ENCODE results near the gene MALAT1. TPM values are rescaled to one million over a fixed set of nuclear protein-coding genes. Genes with fewer than 3 reads are reported as not detected.

MALAT1 gene
- total and polyA plus RNA-seq, 8 donors, result 608 to 15,875 (median 753) TPM

GRCh38 chr11:65482306-65482850 lies 16.5 kb upstream of the MALAT1 start:
- TF ChIP-seq CTCF (IDR thresholded peaks at IDR 0.05), result no peak
- no peaks in the 10 kb centered on the region for H3K27me3 ChIP-seq
- no peak overlapping the region for H3K27ac ChIP-seq
- H3K4me1 ChIP-seq, result peaks cover 20 to 66% of the 10 kb centered on the region in 2 donors
- H3K36me3 ChIP-seq, result no peaks in the 10 kb centered on the region
- intact Hi-C loops (cut with DNase I), result no loop called here
- DNase-seq (no peak), ATAC-seq (no peak)
- no peaks in the 10 kb centered on the region for H3K9me3 ChIP-seq
- no peak overlapping the region for H3K4me3 ChIP-seq

GRCh38 chr11:65485920-65486219 lies 13.0 kb upstream of the MALAT1 start:
- ATAC-seq (no peak), DNase-seq (no peak)
- H3K27ac ChIP-seq, result peak overlapping the region; percentile 4 to 37
- no peaks in the 10 kb centered on the region for H3K27me3 ChIP-seq
- peaks cover 41 to 71% of the 10 kb centered on the region in 2 donors for H3K4me1 ChIP-seq
- no peaks in the 10 kb centered on the region for H3K36me3 ChIP-seq
- intact Hi-C loops (cut with DNase I), result no loop called here
- TF ChIP-seq CTCF (IDR thresholded peaks at IDR 0.05), result no peak
- H3K9me3 ChIP-seq, result no peaks in the 10 kb centered on the region
- no peak overlapping the region for H3K4me3 ChIP-seq

GRCh38 chr11:65486570-65487466 lies 12.0 kb upstream of the MALAT1 start:
- no peak for ATAC-seq
- Histone ChIP-seq H3K27ac (peak overlapping the region; percentile 91 to 99), H3K27me3 (no peaks in the 10 kb centered on the region), H3K4me3 (no peak overlapping the region), H3K4me1 (peaks cover 48 to 71% of the 10 kb centered on the region in 2 donors), H3K9me3 (no peaks in the 10 kb centered on the region), H3K36me3 (no peaks in the 10 kb centered on the region)
- no peak for DNase-seq
- intact Hi-C loops (cut with DNase I), result no loop called here
- TF ChIP-seq CTCF (IDR thresholded peaks at IDR 0.05), result no peak

GRCh38 chr11:65487467-65488272 lies 11.2 kb upstream of the MALAT1 start:
- Histone ChIP-seq H3K36me3 (no peaks in the 10 kb centered on the region), H3K4me3 (peak overlapping the region in 1 of 2 donors; percentile 14), H3K27ac (peak overlapping the region; percentile 94 to 99), H3K9me3 (no peaks in the 10 kb centered on the region), H3K27me3 (no peaks in the 10 kb centered on the region), H3K4me1 (peaks cover 56 to 73% of the 10 kb centered on the region in 2 donors)
- TF ChIP-seq CTCF (IDR thresholded peaks at IDR 0.05), result peak in 1 of 2 donors; percentile 10
- DNase-seq (peak; percentile 97 to 99 (median 98)), ATAC-seq (peak; percentile 85)
- intact Hi-C loops (cut with DNase I), result no loop called here
